NCI-H1436 (cell line): Measurements from ENCODE around the gene ANO2.

Experiments used
- DNase-seq: peaks from one replicate; lab custom pipeline; 2025; lab: John Stamatoyannopoulos, UW

The ANO2 gene

GRCh38 chr12:5514016-5514415 is 431.0 kb downstream of the ANO2 start:
- no peak for DNase-seq

GRCh38 chr12:5513406-5513805 is 431.7 kb downstream of the ANO2 start:
- no peak for DNase-seq
